DOHH2 (cell line): ENCODE data around the gene KDR.

Source experiments
- EZH2phosphoT487 ChIP-seq: fragments of 200-600 bp; sonication (generic); IDR thresholded peaks from 2 replicates; pipeline ENCODE4 v1.6.1; 2017; ENCODE audit warnings: borderline replicate concordance, mild to moderate bottlenecking, antibody characterized with exemption, low read length, moderate library complexity, mixed read lengths
- TF ChIP-seq, protein P1 (sequence below): fragments of 200-600 bp; sonication (generic); IDR thresholded peaks from one replicate; pipeline ENCODE4 v1.5.1; 2014; ENCODE audit warnings: antibody characterized with exemption, mild to moderate bottlenecking, low read depth, low read length; ENCODE audit not compliant: poor library complexity, severe bottlenecking

DNA sequence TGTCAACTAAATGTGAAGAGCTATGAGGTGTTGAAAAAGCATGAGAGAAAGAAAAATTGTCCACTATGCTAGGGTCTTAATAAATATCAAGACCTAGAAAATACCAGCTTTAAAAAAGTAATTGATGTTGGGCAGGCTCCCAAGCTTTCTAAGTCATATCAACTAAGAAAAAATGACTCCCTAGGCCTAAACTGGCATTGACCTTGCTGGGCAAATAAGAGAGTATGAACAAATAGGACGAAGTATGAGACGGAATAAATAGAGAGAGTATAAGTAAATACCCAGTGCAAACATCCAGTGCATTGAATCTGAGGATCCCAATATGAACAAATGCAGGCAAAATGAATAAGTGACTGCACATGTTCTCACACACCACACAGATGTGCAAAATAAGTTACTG lies 3.2 kb downstream of the KDR start:
- TF ChIP-seq, protein P1, sequence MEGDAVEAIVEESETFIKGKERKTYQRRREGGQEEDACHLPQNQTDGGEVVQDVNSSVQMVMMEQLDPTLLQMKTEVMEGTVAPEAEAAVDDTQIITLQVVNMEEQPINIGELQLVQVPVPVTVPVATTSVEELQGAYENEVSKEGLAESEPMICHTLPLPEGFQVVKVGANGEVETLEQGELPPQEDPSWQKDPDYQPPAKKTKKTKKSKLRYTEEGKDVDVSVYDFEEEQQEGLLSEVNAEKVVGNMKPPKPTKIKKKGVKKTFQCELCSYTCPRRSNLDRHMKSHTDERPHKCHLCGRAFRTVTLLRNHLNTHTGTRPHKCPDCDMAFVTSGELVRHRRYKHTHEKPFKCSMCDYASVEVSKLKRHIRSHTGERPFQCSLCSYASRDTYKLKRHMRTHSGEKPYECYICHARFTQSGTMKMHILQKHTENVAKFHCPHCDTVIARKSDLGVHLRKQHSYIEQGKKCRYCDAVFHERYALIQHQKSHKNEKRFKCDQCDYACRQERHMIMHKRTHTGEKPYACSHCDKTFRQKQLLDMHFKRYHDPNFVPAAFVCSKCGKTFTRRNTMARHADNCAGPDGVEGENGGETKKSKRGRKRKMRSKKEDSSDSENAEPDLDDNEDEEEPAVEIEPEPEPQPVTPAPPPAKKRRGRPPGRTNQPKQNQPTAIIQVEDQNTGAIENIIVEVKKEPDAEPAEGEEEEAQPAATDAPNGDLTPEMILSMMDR, result no peak
- no peak for TF ChIP-seq EZH2phosphoT487
